Kidney tubule cell (primary cell): ENCODE results near the gene CLN6.

Experiments used
- DNase-seq: peaks from one replicate; pipeline ENCODE4 v3.0.0-alpha.2; 2018; ENCODE audit warnings: low spot score

CLN6 gene

GRCh38 chr15:68229386-68230156 lies at the start of gene CLN6:
TSS of gene CLN6 (minus strand) at chr15:68229728. CDS start at chr15:68229584, 144 bp downstream.
- peak; percentile 84 for DNase-seq

GRCh38 chr15:68278595-68279405 lies 49.3 kb upstream of the CLN6 start:
- no peak for DNase-seq

- DNase-seq = no peak
Observed at GRCh38 chr15:68278345-68278594, 48.7 kb upstream of the CLN6 start.

DNA sequence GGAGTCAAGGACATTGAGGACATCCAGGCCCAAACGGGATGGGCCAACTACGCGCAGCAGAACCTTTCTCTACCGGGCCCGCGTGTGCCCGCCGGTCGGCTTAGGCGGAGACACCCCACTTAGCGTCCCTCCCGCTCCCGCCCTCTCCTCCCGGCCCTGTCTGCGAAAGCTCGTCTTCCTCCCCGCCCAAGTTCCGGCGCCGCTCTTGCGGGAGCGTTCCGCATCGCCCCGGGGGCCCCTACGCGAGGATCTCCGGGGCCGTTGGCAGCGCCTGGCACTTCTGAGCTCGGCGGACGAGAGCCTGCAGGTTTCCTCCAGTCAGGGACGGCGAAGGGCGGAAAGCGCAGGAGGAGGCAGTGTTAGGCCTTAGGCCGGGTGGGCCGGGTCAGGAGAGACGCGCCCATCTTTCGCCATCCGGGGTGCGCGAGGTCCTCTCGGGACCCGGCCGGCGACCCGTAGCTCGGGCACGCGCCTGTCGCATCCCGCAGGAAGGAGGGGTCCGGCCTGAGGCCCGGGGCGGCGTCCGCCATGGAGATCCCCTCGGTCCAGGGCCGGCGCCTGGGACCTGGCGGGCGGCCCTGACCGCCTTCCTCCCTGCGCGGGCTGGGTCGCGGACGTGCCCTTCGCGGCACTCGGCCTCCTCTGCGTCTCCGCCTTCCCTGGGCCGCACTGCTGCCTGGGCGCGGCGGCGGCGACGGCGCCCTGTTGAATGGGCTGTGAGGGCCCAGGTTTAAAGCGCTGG lies 48.2 kb upstream of the CLN6 start, which contains the start of gene FEM1B:
Gene FEM1B (plus strand): TSS at position 143 of the 742 bp plus-strand sequence. CDS start 673 bp downstream, outside the sequence.
- DNase-seq = peak; percentile 91

GRCh38 chr15:68277131-68277602 lies 47.6 kb upstream of the CLN6 start:
- DNase-seq = peak; percentile 58

- no peak for DNase-seq
Observed at GRCh38 chr15:68276668-68277067, 47.1 kb upstream of the CLN6 start.

DNA sequence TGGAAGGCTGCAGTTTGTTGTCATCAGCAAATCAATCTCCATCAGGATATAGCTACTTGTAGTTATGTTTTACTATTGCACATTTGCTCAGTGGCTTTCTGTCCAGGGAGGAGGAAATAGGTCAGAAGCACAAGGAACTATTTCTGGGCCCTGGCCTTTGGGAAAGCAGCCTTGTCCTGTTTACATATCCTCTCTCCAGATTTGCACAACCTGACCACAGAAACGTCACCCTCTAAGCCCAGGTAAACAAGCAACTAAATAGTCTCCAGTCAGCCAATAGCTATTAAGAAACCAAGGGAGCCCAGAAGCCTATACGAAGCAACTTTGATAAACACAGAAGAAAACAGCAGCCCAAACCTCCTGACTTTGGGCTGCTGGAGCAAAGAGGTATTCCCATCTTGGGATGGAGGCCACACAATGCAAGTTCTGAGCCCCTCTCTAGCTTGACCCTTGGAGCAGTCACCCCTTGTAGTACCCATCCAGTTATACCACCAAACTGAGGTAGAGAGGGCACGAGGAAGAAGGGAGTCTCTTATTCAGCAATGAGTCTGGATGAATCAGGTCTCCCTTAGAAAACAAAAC lies 45.7 kb upstream of the CLN6 start:
- DNase-seq = peak; percentile 49

DNA sequence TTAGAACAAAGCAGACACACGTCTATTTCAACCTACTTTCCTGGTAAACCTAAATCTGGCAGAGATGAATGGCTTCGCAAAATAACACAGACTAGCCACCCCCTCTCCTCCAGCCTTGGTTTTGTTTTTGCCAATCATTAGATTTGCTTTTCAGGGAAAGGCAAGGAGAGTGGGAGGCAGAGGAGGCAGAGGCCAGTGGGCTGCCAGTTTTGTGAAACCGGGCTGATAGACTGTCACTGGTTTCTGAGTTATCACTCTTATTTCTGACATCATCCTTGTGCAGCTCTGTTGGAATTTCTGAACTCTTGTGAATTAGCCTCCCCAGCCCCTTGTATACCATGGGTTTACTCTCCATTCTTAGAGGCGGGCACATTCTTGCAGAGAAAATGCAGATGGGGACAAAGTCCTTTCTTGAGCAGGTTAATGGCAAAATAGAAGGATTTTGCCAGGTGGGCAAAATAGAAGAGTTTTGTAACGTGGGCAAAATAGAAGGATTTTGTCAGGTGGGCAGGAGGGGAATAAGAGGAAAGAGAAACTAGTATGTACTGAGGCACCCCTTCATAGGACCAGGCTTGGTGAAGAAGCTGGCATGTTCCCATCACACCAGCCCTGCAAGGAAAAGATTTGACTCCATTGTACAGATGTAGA lies 44.8 kb upstream of the CLN6 start:
- DNase-seq = no peak

GRCh38 chr15:68272721-68273271 lies 43.3 kb upstream of the CLN6 start:
- DNase-seq = peak; percentile 94

GRCh38 chr15:68271854-68272471 lies 42.4 kb upstream of the CLN6 start:
- DNase-seq = peak; percentile 96

- DNase-seq = no peak
Observed at GRCh38 chr15:68268405-68268804, 38.9 kb upstream of the CLN6 start.

DNA sequence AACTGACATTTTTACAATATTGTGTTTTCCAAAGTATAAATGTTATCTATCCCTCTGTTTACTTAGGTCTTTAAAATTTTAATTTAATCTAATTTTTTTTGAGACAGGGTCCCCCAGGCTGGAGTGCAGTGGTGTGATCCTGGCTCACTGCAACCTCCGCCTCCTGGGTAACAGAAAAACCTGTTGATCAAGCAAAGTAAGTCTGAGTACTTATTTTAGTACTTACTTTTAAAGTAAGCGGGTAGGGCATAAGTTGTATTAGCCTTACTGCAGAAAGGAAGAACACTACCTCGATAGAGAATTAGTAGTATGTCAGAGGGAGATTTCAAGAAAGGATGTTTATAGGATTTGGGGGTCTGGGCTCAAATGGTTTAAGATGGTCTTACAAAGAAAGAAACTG lies 36.1 kb upstream of the CLN6 start:
- DNase-seq = no peak

GRCh38 chr15:68265081-68265480 lies 35.6 kb upstream of the CLN6 start:
- DNase-seq = no peak

DNA sequence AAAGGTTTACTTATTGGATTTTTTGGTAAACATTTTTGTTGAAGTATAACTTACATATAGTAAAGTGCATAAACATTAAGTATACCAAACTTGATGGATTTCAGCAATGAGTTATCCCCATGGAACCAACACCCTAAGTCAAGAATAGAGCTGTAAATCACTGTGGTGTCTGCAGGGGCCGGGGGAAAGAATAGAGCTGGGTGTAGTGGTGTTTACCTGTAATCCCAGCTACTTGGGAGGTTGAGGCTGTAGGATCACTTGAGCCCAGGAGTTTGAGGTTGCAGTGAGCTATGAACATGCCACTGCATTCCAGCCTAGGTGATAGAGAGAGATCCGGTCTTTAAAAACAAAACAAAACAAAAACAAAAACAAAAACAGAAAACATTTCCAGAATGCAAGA lies 34.8 kb upstream of the CLN6 start:
- no peak for DNase-seq

GRCh38 chr15:68262514-68263356 lies 33.2 kb upstream of the CLN6 start:
- no peak for DNase-seq

- no peak for DNase-seq
Observed at GRCh38 chr15:68261980-68262379, 32.5 kb upstream of the CLN6 start.

DNA sequence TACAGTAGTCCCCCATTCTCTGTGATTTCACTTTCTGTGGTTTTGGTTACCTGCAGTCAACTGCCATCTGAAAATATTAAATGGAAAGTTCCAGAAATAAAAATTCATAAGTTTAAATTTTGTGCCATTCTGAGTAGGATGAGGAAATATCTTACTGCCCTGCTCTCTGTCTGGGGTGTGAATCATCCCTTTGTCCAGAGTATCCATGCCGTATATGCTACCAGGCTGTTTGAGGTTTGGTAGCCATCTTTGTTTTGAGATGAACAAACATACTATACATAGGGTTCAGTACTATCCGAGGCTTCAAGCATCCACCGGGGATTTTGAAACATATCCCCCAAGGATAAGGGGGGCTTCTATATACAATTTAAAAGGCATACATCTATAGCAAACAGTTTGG lies 31.7 kb upstream of the CLN6 start:
- no peak for DNase-seq

DNA sequence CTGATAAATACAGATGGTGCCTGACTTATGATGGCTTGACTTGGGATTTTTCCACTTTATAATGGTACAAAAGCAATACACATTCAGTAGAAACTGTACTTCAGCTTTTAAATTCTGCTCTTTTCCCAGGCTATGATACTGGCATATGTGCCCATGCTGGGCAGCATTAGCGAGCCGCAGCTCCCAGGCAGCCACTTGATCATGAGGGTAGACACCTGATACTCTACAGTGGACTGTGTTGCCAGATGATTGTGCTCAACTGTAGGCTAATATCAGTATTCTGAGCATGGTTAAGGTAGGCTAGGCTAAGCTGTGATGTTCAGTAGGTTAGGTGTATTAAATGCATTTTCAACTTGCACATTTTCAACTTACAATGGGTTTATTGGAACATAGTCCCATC lies 30.4 kb upstream of the CLN6 start:
- DNase-seq = no peak

DNA sequence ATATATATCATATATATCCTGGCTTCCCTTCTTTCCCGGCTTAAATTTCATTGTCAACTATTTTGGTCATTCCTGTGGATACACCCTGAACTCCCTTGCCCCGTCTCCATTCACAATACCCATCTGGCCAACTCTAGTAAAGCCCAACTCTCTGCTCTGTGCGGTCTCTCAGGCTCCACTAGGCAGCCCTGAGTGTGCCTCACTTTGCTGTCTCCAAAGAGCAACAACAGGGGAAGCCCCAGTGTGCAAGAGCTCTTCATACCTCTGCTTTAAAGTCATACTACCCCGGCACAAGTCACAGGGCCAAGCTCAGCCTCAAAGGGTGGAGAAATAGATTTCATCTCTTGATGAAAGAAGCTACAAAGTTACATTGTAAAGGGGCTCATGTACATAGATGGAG lies 29.2 kb upstream of the CLN6 start:
- peak; percentile 55 for DNase-seq
